Inferior parietal cortex (tissue), 1 donor: ENCODE data around the gene CNOT11.
A peak's percentile ranks its signal among the peaks of the same experiment; 100 is the strongest.
"Not testable (repeated sequence)": the region's sequence is repeated elsewhere in the genome, so short reads cannot be mapped to it uniquely, and the experiment has no call there.

Experiments used
- DNase-seq: peaks from one replicate; pipeline ENCODE4 v3.0.0-alpha.2; 2016; ENCODE audit errors: extremely low spot score

Gene CNOT11

DNA sequence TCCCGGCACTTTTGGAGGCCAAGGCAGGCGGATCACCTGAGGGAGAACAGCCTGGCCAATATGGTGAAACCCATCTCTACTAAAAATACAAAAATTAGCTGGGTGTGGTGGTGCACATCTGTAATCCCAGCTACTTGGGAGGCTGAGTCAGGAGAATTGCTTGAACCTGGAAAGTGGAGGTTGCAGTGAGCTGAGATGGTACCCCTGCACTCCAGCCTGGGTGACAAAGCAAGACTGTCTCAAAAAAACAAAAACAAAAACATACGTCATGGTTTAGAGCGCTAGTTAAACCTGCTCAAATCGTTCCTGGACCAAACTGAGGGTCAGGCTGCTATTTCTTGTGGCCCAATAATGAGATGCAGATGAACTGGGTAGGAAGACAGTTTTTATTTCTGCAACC, 7.2 kb upstream of the CNOT11 start:
- not testable (repeated sequence) for DNase-seq

DNA sequence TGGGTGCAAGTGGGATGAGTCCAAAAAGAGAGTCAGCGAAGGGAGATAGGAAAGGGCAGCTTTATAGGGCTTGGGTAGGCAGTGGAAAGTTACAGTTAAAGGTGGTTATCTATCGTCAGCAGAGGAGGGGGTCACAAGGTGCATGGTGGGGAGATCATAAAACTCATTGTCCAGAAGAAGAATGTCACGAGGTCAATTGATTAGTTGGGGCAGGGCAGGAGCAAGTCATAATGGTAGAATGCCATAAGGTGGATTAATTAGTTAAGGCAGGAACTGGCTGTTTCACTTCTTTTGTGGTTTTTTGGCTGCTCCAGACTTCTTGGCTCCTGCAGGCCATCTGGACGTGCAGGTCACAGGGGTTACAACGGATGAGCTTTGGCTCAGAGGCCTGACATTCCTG, 3.9 kb upstream of the CNOT11 start:
- DNase-seq = not testable (repeated sequence)

GRCh38 chr2:101249826-101250225, 2.9 kb upstream of the CNOT11 start:
- no peak for DNase-seq

- DNase-seq = not testable (repeated sequence)
Measured at GRCh38 chr2:101251246-101251781, 1.4 kb upstream of the CNOT11 start.

GRCh38 chr2:101251844-101252407, 760 bp upstream of the CNOT11 start:
- DNase-seq = no peak

DNA sequence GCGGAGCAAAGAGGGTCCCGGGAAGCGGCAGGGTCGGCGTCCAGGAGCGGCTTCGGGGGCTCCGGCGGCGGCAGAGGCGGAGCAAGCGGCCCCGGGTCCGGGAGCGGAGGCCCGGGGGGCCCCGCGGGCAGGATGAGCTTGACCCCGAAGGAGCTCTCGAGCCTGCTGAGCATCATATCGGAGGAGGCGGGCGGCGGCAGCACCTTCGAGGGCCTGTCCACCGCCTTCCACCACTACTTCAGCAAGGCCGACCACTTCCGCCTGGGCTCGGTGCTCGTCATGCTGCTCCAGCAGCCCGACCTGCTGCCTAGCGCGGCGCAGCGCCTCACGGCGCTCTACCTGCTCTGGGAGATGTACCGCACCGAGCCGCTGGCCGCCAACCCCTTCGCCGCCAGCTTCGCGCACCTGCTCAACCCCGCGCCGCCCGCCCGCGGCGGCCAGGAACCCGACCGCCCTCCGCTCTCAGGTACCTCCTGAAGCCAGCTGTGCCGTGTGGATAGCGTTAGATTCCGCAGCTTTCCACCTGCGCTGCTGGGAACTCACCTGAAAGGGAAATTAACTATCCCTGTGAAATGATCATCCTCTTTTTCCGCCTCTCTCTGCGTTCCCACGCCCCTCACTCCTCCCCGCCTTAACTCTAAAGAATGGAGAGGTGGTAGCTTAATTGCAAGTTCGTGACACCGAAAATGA, 472 bp downstream of the CNOT11 start:
- DNase-seq = no peak

GRCh38 chr2:101253703-101254450, 1.2 kb downstream of the CNOT11 start:
- DNase-seq = no peak

GRCh38 chr2:101255501-101255900, 2.8 kb downstream of the CNOT11 start:
- DNase-seq = no peak

- no peak for DNase-seq
Measured at GRCh38 chr2:101256316-101256715, 3.6 kb downstream of the CNOT11 start.

- no peak for DNase-seq
Measured at GRCh38 chr2:101258804-101259203, 6.1 kb downstream of the CNOT11 start.

DNA sequence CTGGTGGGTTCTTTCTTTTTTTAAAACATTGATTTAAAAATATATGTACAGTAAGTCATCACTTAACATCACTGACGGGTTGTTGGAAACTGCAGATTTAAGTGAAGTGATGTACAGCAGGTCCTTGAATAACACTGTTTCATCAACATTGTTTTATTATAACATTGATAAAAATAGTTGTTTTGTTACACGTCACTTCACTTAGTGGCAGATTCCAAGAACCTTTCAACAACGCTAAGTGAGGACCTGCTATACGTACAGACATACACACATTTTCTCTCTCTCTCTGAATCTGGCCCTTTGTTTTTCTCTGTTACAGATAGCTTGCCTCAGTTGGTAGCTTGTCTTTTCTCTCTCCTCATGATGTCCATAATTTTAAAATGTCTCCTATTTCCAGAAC, 9.5 kb downstream of the CNOT11 start:
- no peak for DNase-seq

DNA sequence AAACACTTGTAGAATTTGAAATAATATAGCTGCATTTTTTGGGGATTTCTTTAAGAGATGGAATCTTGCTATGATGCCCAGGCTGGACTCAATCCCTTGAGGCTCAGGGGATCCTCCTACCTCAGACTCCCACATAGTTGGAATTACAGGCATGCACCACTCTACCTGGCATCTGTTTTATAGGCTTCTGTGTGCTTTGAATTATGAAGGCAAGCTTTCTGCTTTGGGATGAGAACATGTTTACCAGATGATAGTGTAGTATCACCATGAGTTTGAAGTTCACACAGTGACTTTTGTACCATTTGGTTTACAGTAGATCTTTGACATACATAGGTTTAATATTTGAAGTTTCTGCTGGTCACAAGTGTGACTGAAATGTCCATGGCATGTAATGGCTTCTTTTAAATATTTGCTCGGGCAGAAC, 10.7 kb downstream of the CNOT11 start:
- no peak for DNase-seq

DNA sequence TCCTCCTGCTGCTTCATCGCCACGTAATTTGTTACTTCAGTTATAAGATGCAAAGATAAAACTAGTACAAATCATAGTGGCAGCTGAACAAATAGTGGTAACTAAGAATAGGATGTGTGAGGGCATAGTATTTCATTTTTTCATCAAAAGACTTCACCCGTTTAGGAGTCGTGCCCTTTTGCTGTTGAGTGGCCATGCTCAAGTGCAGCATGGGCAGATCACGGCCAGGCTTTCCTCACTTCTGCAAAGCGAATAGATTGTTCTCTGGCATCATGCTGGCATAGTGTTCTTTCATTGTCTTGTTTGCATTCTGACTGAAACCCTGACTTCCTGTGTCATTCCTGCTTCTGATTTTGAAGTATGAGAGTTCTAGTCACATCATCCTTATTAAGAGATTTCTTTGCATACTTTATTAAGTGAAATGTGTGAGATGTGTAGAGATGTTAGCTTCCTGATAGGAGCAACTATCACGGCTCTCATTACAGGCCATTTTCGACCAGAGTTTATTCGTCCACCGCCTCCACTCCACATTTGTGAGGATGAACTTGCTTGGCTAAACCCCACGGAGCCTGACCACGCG, 11.8 kb downstream of the CNOT11 start:
- DNase-seq = no peak

- no peak for DNase-seq
Measured at GRCh38 chr2:101265893-101266499, 13.3 kb downstream of the CNOT11 start.

DNA sequence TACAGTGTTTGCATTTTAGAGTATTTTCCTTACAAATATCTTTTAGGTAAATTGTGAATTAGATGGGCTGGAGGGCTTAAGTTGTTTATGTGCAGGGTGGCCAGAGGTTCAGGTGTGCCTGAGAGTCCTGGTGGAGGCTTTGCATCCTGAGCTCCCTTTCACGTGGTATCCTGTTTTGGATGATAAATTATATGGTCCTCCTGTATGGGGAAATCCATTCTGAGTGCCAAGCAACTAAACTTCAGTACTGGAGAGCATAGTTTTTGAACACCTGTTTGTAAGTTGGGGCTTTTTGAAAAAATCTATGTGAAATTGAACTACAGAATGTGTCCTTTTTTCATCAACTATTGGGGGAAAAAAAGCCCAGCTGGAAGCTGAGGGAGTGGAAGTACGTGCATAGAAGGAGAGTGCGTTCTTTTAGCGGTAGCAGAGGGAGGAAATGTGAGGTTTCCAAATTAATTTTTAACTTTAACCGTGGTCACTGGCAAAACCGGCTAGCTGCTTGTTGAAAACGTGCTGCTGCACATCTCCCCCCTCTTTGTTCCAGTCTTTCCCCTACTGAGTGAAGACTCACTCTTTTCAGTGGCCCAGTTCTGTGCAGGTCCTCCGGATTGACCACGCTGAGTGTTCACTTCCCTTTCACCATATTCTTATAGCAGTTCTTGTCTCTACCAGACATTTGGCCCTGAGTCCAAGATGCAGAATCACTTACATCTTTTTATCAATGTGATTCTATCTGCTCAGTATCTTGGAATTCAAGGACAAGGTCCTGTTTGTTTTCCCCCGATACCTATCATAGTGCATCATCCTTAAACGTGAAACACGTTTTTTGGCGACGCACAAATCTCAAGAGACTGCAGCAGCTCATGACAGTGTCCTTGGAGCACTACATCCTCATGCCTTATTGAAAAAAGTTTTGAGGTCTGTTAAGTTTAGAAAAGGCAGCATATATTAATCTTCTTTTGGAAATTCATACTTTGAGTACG, 15.3 kb downstream of the CNOT11 start:
- no peak for DNase-seq

- no peak for DNase-seq
Measured at GRCh38 chr2:101270700-101271259, 18.1 kb downstream of the CNOT11 start.

- DNase-seq = no peak
Measured at GRCh38 chr2:101272045-101272784, 19.5 kb downstream of the CNOT11 start.

DNA sequence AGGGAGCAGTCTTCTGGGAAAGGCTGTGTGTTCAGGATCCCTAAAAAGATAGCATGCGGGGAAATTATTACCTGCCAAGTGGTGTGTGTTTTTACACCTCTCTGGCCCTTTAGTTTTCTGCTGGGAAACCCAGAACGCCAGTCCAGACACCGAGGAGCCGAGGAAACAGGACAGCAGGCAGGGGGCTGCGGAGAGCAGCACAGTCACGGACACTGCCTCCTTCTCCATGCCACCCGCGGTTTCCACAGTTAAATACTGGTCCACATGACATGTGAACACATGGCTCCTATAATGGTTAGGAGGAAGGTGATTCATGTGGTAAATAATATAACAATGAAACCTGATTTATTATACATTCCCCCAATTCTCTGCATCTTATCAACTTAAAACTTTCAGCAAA, 20.4 kb downstream of the CNOT11 start:
- DNase-seq = no peak

DNA sequence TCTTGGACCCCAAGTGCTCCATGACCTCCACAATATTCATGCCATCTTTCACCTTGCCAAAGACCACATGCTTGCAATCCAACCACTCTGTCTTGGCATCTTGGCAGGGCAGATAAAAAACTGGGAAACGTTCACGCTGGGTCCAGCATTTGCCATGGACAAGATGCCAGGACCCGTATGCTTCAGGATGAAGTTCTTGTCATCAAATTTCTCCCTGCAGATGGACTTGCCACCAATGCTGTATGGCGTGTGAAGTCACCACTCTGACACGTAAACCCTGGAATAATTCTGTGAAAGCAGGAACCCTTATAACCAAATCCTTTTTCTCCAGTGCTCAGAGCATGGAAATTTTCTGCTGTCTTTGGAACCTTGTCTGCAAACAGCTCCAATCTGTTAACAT, 21.5 kb downstream of the CNOT11 start:
- DNase-seq = no peak

GRCh38 chr2:101277111-101277510, 24.4 kb downstream of the CNOT11 start:
- peak; percentile 45 for DNase-seq
